HEK293 (cell line): ENCODE results near the gene ZDHHC14.

Experiments
- CTCF ChIA-PET: fragments of 350-600 bp; formaldehyde crosslinking; extraction: SDS; loops from one replicate; lab custom pipeline; 2021; ENCODE audit warnings: antibody characterized with exemption; lab: Yijun Ruan, JAX
- POLR2A ChIA-PET: fragments of 300-600 bp; formaldehyde crosslinking; extraction: SDS; loops from one replicate; lab custom pipeline; 2020; ENCODE audit warnings: antibody characterized with exemption, inconsistent platforms; lab: Yijun Ruan, JAX
- H3K27ac ChIP-seq: fragments of 200-500 bp; sonication (Bioruptor generic); 2 replicates; pipeline ENCODE4 v1.5.1; 2014; ENCODE audit warnings: low read depth, low read length, control low read depth, inconsistent platforms; ENCODE audit errors: extremely low read depth
- H3K36me3 ChIP-seq, 2 experiments: fragments of 200-500 bp in 1 of 2; sonication (Bioruptor generic) in 1 of 2; 1 replicate in 1 of 2; 2 replicates in 1 of 2; pipeline ENCODE4 v1.5.1; 2014 to 2017; ENCODE audit warnings: inconsistent platforms in 2 of 2, low read length in 2 of 2; ENCODE audit not compliant: control insufficient read depth in 2 of 2, insufficient read depth in 1 of 2
- H3K4me1 ChIP-seq: fragments of 200-500 bp; sonication (Bioruptor generic); 2 replicates; pipeline ENCODE4 v1.5.1; 2014; ENCODE audit warnings: mild to moderate bottlenecking, low read length, inconsistent platforms; ENCODE audit not compliant: control insufficient read depth, insufficient read depth
- H3K4me3 ChIP-seq: 2 replicates; pipeline ENCODE4 v1.5.1; 2011; ENCODE audit warnings: low read depth, mild to moderate bottlenecking, control low read depth, low read length, moderate library complexity
- H3K9me3 ChIP-seq: fragments of 200-500 bp; sonication (Bioruptor generic); 2 replicates; pipeline ENCODE4 v1.5.1; 2014; ENCODE audit warnings: low read depth, low read length, inconsistent platforms; ENCODE audit not compliant: control insufficient read depth, insufficient read depth
- MEIS1 ChIP-seq: sonication (generic); formaldehyde crosslinking; IDR thresholded peaks from 2 replicates; pipeline ENCODE4 v1.8.1; 2022; ENCODE audit warnings: missing genetic modification reagents, mild to moderate bottlenecking, borderline replicate concordance
- REST ChIP-seq: fragments of 450-650 bp; formaldehyde crosslinking; IDR thresholded peaks from 2 replicates; pipeline ENCODE4 v1.5.1; 2016; ENCODE audit warnings: missing biosample characterization, missing genetic modification characterization
- SP3 ChIP-seq: fragments of 450-650 bp; formaldehyde crosslinking; IDR thresholded peaks from 2 replicates; pipeline ENCODE4 v1.5.1; 2016; ENCODE audit warnings: missing biosample characterization, missing genetic modification characterization
- ZBTB11 ChIP-seq: fragments of 450-650 bp; formaldehyde crosslinking; conservative IDR thresholded peaks from 2 replicates; pipeline ENCODE4 v1.5.1; 2016; ENCODE audit warnings: low read depth, missing biosample characterization, missing genetic modification characterization
- ZFP3 ChIP-seq: fragments of 450-650 bp; formaldehyde crosslinking; IDR thresholded peaks from 2 replicates; pipeline ENCODE4 v1.5.1; 2016; ENCODE audit warnings: low read depth, missing biosample characterization, missing genetic modification characterization
- ZFP37 ChIP-seq: fragments of 450-650 bp; formaldehyde crosslinking; IDR thresholded peaks from 2 replicates; pipeline ENCODE4 v1.5.1; 2016; ENCODE audit warnings: missing biosample characterization, missing genetic modification characterization
- ZNF121 ChIP-seq: fragments of 450-650 bp; formaldehyde crosslinking; IDR thresholded peaks from 2 replicates; pipeline ENCODE4 v1.5.1; 2016; ENCODE audit warnings: missing biosample characterization, missing genetic modification characterization
- ZNF335 ChIP-seq: fragments of 450-650 bp; formaldehyde crosslinking; conservative IDR thresholded peaks from 2 replicates; pipeline ENCODE4 v1.5.1; 2016; ENCODE audit warnings: missing biosample characterization, missing genetic modification characterization
- ZNF366 ChIP-seq: fragments of 450-650 bp; formaldehyde crosslinking; conservative IDR thresholded peaks from 2 replicates; pipeline ENCODE4 v1.5.1; 2016; ENCODE audit warnings: missing biosample characterization, missing genetic modification characterization
- ZNF426 ChIP-seq: fragments of 450-650 bp; formaldehyde crosslinking; IDR thresholded peaks from 2 replicates; pipeline ENCODE4 v1.5.1; 2017; ENCODE audit warnings: missing biosample characterization, missing genetic modification characterization, mild to moderate bottlenecking, inconsistent platforms, moderate library complexity
- ZNF48 ChIP-seq: fragments of 450-650 bp; formaldehyde crosslinking; IDR thresholded peaks from 2 replicates; pipeline ENCODE4 v1.5.1; 2016; ENCODE audit warnings: missing biosample characterization, missing genetic modification characterization
- ZNF596 ChIP-seq: fragments of 450-650 bp; IDR thresholded peaks from 2 replicates; pipeline ENCODE4 v1.5.0; 2018; ENCODE audit warnings: missing biosample characterization, mild to moderate bottlenecking, missing genetic modification characterization, moderate library complexity
- ZNF747 ChIP-seq: fragments of 450-650 bp; formaldehyde crosslinking; IDR thresholded peaks from 2 replicates; pipeline ENCODE4 v1.5.1; 2016; ENCODE audit warnings: missing biosample characterization, missing genetic modification characterization
- ZSCAN16 ChIP-seq: fragments of 450-650 bp; formaldehyde crosslinking; IDR thresholded peaks from 2 replicates; pipeline ENCODE4 v1.5.1; 2016; ENCODE audit warnings: missing biosample characterization, missing genetic modification characterization
- ZSCAN30 ChIP-seq: fragments of 450-650 bp; IDR thresholded peaks from 2 replicates; pipeline ENCODE4 v1.5.1; 2018; ENCODE audit warnings: missing biosample characterization, mild to moderate bottlenecking, missing genetic modification characterization, moderate library complexity
- TF ChIP-seq, protein P1 (sequence below): fragments of 450-650 bp; formaldehyde crosslinking; IDR thresholded peaks from 2 replicates; pipeline ENCODE4 v1.5.1; 2016; ENCODE audit warnings: missing biosample characterization, missing genetic modification characterization, low read depth

The ZDHHC14 gene

GRCh38 chr6:157379656-157380457 lies 1.1 kb upstream of the ZDHHC14 start (continued):
- 0 out of 2 replicates have a peak, but pooled peaks have one; percentile 21 for TF ChIP-seq ZSCAN30 (tag by site-specific recombination)
- TF ChIP-seq, protein P1, sequence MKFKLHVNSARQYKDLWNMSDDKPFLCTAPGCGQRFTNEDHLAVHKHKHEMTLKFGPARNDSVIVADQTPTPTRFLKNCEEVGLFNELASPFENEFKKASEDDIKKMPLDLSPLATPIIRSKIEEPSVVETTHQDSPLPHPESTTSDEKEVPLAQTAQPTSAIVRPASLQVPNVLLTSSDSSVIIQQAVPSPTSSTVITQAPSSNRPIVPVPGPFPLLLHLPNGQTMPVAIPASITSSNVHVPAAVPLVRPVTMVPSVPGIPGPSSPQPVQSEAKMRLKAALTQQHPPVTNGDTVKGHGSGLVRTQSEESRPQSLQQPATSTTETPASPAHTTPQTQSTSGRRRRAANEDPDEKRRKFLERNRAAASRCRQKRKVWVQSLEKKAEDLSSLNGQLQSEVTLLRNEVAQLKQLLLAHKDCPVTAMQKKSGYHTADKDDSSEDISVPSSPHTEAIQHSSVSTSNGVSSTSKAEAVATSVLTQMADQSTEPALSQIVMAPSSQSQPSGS (tag by site-specific recombination), result no peak
- TF ChIP-seq ZNF596 (tag by site-specific recombination), result peak; percentile 30; the same call in 1 of the 2 replicates
- no peak for TF ChIP-seq ZSCAN16 (tag by site-specific recombination)
- no peak for TF ChIP-seq ZNF121 (tag by site-specific recombination)
- TF ChIP-seq ZNF48 (tag by site-specific recombination), result no peak
- no peak for TF ChIP-seq REST (tag by site-specific recombination)
- TF ChIP-seq MEIS1, result no peak
- no peak for TF ChIP-seq ZNF747 (tag by site-specific recombination)
- TF ChIP-seq, all 188 proteins: peak for 41

DNA sequence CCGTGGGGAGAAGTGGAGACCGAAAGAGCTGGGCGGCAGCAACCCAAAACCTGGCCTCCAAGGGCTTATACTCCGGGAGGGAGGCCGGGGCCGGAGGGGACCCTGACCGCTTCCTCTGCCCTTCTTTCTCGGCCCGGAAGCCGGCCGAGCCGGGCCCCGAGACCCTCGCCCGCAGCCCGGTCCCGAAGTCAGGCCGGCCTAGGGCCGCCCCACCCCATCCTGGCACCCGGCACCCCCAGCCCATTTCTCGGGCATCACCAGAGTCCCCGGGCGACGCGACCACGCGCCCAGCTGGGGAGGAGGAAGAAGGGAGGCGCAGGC lies 572 bp upstream of the ZDHHC14 start:
- ChIA-PET POLR2A (interaction anchor here (1.1 to 2.7 kb wide), 4 partner anchors 48 to 286 kb away, joined by 3 to 32 read pairs (median 4); partner anchors contain the start of gene TMEM242), CTCF (interaction anchor here (0.8 to 1.5 kb wide), 4 partner anchors 58 to 286 kb away, joined by 3 to 7 read pairs (median 4); no protein-coding TSS in a partner anchor)
- TF ChIP-seq ZFP3 (tag by site-specific recombination) (no peak), MEIS1 (peak; percentile 29; the same call in 1 of the 2 replicates), ZNF426 (tag by site-specific recombination) (no peak), REST (tag by site-specific recombination) (0 out of 2 replicates have a peak, but pooled peaks have one; percentile 8), ZNF366 (tag by site-specific recombination) (peak; percentile 73; the same call in 1 of the 2 replicates), ZNF335 (tag by site-specific recombination) (peak; percentile 1; the same call in 1 of the 2 replicates), ZFP37 (tag by site-specific recombination) (0 out of 2 replicates have a peak, but pooled peaks have one; percentile 17), SP3 (tag by site-specific recombination) (no peak), ZBTB11 (tag by site-specific recombination) (0 out of 2 replicates have a peak, but pooled peaks have one; percentile 60)
- Histone ChIP-seq H3K9me3 (no peaks in the 10 kb centered on the region), H3K4me1 (peaks cover 7% of the 10 kb centered on the region; the same call in 1 of the 2 replicates), H3K4me3 (peak overlapping the region; percentile 80), H3K36me3 (no peaks in the 10 kb centered on the region), H3K27ac (peak overlapping the region; percentile 70; the same call in 1 of the 2 replicates)
